GM19463 (cell line): ENCODE data around the gene PGLYRP1.

Experiments
- ATAC-seq: cut with Tn5 transposase; IDR thresholded peaks from one replicate; pipeline ENCODE4 v1.9.1; 2021; ENCODE audit warnings: mild to moderate bottlenecking, moderate library complexity; ENCODE audit not compliant: unreplicated experiment

Gene PGLYRP1, protein sequence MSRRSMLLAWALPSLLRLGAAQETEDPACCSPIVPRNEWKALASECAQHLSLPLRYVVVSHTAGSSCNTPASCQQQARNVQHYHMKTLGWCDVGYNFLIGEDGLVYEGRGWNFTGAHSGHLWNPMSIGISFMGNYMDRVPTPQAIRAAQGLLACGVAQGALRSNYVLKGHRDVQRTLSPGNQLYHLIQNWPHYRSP

DNA sequence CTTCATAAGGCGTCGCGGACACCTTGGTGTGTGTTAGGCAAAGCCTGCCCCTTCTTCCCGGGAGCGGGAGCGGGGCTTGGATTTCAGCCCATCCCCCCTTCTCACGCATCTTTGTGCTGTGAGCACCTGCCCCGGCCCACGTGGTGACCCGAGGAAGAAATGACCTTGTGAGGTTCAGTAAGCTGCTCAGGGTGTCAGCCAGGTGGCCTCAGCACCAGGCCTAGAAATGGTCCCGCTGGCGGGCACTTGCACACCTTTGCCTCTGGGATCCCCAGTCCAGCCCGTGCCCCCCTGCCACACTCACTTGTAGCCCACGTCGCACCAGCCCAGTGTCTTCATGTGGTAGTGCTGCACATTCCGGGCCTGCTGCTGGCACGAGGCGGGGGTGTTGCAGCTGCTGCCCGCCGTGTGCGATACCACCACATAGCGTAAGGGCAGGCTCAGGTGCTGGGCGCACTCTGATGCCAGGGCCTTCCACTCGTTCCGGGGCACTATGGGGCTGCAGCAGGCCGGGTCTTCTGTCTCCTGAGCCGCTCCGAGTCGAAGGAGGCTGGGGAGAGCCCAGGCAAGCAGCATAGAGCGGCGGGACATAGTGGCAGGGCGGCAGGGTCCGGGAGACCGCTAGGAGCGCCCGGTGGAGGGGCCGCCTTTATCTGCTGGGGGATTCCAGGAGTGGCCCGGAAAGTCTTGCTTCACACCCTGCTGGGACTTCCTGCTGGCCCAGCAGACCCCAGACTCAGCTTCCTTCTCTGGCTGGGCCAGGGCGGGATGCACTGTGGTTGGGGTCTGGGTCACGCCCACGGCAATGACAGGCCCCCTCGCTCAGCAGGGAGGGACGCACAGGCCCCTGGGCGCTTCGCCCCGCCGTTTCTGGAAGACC lies at the start of gene PGLYRP1:
PGLYRP1 (minus strand) TSS at position 623 of the 880 bp plus-strand sequence; CDS start at position 591, 32 bp downstream.
- no peak for ATAC-seq

DNA sequence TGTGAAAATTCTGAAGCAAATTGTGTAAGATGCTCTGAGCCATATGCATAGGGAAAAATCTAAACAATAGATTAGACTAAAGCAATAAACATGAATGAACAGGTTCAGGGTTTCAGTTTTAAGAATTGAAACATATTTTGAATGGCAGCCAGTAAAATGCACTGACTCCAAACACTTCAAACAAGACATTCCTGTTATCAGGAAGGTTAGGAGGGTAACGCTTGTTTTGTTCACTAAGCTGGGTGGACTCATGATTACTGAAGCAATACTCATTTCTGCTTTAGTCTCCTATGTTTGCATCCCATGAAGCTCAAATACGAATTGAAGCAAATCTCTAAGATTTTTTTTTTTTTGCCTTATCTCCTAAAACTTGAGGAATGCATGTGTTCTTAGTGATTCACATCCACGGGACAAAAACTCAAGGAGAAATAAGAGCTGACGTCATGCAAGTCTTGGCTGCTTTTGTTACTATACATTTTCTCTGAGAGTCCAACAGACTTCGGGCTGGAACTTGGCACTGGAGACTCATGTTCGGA lies 47.0 kb upstream of the PGLYRP1 start:
- ATAC-seq = no peak

DNA sequence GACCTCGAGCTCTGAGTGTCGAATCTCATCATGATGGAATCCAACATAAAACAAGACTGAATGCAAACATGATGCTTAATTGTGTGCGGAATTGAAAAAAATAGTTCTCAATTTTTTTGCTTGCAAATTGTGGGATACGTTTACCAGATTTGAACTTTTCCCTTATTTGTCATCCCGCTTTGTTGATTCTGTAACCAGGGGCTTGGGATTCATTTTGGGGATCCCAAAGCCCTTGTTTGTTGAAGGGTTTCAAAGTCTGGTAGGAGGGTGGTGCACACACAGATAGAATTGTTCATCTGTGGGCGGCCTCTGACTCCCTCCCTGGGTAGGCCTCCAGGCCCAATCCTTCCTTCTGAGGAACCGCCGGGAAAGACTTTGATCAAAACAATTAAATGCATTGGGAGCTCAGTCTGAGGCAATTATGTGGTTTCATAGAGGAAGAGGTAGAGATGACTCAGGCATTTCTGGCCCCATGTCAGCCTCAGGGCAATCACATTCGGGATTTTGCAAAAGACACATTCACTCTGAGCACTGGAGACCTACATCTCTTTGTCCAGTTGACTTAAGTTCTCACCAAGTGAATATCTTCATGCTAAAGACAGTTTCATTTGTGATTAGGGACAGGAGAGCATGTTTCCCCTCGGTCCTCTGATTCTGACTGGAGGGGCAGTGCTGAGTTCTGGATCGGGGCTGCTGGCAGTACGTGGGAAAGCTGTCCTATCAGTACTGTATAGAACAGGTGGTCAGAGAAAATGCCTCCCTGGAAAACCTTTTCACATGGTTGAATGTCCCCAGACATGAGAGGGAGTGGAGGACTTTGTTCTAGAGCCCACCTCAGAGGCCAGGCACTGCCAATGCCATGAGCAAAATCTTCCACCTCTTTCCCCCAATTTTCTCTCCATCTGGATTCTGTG lies 45.7 kb upstream of the PGLYRP1 start:
- ATAC-seq = no peak

DNA sequence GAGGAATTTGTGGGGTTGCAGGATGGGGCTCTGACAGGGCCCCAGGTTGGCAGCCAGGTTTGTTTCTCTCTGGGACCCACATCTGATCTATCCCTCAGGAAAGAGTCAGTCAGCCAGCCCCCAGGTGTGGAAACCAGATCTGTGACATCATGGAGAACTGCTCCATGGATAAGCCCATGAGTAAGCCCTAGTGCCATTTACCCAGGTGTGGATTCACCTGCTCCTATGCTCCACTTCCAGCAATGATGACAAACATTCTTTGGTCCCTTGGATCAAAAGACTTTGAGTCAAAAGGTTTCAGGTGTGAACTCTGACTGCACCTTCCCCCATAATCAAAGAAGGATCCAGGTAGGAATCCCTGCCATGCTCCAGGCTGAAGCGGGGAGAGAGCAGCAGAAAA lies 44.8 kb upstream of the PGLYRP1 start:
- no peak for ATAC-seq

DNA sequence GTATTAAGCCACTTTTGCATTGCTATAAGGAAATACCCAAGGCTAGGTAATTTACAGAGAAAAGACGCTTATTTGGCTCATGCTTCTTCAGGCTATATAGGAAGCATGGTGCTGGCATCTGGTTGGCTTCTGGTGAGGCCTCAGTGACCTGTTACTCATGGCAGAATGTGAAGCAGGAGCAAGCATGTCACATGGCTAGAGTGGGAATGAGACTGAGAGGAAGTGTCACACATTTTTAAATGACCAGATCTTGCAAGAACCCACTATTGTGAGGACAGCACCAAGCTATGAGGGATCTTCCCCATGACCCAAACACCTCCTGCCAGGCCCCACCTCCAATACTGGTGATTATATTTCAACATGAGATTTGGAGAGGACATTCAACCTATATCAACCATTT lies 43.6 kb upstream of the PGLYRP1 start:
- no peak for ATAC-seq

DNA sequence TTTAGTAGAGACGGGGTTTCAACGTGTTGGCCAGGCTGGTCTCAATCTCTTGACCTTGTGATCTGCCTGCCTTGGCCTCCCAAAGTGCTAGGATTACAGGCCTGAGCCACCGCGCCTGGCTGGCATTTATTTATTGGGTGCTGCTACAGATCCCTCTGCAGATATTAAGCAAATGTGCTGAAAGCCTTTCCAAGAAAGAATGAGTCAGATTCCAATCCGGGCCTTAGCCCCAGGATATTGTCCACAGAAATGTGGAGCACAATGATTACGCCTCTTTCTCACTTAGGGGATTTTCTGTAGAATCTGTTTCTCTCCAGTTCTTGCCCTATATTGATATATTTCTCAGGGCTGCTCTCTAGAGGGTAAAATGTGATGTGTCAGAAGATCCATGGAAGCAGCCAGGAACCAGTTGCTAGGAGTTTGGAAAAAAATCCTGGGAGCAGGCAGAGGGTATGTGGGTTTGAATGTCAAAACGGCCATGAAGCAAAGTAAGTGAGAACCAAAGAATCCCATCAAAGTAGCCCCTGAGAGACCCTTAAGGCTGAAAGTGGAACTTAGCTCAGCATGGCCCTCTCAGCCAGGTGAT lies 42.7 kb upstream of the PGLYRP1 start:
- no peak for ATAC-seq

DNA sequence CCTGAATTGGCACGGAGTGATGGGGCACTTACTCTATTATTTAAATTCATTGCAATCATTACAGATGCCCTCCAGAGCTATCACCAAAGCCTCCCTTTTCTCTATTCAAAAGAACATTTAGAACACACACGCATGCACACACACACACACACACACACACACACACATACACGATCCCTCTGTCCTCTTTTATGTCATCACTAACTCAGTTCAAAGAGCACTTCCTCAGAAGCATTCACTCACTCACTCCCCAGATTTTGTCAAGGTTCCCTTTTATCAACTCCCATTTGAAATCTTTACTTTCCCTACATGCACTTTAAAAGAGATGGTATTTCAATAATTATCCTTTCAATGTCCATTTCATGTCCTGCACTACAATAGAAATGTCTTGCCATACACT lies 40.3 kb upstream of the PGLYRP1 start:
- no peak for ATAC-seq

DNA sequence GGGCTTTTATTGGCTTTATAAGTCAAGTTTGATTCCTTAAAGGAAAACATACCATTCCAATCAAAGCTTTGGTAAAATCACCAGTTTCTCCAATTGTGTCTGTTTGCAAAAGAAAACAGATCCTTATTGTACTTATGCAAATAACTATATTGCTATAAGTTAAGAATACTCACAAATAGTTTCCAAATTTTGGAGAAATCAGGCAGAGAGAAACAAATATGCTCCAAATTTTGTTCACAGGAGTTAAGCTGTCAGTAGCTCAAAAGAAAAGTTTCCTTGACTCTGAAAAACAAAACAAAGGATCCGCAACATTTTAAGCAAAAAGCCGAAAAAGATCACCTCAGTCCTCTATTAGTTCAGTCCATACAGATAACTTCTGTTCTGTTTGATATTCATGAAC lies 37.2 kb upstream of the PGLYRP1 start:
- ATAC-seq = no peak

DNA sequence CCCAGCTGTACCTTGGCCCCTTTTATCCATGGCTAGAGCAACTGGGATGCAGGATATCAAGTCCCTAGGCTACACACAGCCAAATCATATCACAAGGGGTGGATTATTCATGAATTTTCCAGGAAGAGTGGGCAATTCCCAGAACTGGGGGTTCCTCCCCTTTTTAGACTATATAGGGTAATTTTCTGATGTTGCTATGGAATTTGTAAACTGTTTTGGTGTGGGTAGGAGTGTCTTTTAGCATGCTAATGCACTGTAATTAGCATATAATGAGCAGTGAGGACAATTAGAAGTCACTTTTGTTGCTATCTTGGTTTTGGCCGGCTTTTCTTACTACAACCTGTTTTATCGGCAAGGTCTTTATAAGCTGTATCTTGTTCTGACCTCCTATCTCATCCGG lies 35.9 kb upstream of the PGLYRP1 start:
- ATAC-seq = no peak

DNA sequence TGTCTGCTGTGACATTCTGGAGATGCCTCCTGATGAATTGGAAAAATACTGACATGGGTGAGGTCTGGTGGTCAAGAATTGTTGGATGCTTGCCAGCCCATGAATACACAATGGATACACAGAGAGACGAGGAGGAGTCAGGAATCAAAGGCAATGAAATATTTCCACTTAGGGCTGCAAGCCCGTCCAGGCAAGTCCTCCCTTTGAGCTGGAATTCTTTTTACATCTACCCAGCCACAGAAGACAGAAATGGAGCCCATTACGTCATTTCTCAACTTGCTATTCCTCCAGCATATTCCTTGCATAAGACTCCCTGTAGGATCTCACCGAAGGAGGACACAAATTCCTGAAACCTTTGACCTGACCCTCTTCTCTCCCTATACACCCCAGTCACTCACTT lies 33.7 kb upstream of the PGLYRP1 start:
- no peak for ATAC-seq

DNA sequence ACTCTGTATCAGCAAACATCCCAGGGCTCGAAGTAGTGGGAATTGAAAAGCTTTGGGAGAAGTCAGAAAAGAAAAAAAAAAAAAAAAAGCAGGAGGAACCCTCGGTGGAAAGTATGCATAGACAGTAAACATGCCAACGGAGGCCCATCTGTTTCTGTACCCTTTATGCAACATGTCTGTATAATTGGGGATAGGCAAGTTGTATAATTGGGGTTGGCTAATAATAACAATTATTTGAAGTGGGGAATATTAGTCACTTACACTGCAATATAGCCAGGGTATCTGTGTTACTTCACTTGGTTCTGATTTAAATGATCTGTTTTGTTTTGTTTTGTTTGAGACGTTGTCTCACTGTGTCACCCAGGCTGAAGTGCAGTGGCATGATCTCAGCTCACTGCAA lies 30.0 kb upstream of the PGLYRP1 start:
- ATAC-seq = no peak

DNA sequence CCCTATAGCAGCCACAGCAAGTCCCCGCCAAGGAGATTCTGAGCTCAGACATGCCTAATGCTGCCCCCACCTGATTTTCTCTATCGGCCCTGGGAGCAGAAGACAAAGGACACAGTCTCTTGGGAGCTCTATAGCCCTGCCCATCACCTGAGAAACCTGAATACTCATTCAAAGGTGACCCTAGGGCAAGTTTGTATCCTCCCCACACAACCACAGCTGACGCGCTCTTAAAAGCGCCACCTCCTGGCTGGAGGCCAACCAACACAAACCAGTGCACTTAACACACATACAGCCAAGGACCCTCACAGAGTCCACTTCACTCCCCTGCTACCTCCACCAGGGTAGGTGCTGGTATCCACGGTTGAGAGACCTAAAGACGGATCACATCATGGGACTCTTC lies 26.7 kb upstream of the PGLYRP1 start:
- ATAC-seq = no peak

DNA sequence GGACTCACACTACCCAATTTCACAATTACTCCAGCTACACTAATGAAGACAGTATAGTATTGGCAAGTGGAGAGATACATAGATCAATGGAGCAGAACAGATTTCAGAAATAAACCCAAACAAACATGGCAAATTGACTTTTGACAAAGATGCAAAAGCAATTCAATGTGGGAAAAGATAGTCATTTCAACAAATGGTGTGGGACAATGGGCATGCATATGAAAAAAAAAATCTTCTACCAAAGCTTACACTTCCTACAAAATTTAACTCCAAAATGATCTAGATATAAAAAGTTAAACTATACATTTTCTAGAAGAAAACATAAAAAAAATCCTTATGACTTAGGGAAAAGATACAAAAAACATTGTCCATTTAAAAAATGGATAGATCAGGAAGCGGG lies 20.7 kb upstream of the PGLYRP1 start:
- no peak for ATAC-seq

DNA sequence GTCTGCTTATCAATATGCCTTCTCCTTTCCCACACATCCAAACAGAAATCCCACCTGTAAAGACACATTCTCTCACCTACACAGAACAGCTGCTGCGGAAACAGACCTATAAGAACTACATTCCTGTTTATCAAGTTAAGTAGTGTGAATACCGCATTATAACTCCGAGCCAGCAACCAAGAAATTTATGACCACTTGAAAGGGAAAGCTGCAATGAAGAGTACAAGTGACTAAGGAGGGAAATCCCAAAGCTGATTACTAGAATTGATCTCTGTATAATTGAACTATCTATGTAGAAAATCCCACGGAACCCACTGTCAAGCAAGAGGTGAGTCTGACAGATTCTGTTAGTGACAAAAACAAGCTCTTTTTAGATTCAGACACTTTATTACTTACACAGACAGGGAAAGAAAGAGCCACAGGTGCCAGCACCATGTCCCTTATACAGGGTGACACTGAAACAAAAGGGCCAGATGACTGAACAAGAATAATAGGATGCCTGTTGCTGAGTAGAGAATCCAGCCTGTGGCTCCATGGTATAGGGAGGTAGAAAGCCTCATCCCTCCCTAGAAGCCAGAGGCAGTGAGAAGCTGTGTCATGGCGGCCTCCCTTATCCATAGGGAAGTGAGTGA lies 19.5 kb upstream of the PGLYRP1 start:
- ATAC-seq = no peak

DNA sequence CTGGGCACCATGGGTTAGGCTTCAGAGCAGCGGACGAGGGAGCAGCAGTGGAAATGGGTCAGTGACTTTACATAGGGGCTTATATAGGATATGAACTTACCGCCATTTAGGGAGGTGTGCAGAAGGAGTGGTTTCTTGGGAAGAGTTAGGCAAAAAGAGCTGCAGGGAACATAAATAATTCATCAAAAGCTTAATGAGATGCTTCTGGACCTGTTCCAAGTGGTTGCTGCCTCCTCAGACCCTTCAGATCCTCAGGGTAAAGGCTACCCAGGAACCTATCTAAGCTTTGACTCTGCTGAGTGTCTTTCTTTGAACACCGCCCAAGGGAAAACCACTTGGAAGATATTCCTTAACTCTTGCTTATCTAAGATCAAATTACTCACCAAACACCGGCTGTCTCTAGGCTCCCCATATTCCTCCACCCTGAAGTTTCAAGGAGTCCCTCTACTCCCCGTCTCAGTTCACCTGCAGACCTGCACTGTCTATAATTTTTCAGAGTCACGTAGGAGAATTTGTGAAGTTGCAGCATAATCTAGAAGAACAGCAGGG lies 18.2 kb upstream of the PGLYRP1 start, which contains the start of gene IGFL4:
IGFL4 (minus strand) TSS at position 51 of the 549 bp plus-strand sequence; CDS start at position 11, 40 bp downstream.
- ATAC-seq = no peak

DNA sequence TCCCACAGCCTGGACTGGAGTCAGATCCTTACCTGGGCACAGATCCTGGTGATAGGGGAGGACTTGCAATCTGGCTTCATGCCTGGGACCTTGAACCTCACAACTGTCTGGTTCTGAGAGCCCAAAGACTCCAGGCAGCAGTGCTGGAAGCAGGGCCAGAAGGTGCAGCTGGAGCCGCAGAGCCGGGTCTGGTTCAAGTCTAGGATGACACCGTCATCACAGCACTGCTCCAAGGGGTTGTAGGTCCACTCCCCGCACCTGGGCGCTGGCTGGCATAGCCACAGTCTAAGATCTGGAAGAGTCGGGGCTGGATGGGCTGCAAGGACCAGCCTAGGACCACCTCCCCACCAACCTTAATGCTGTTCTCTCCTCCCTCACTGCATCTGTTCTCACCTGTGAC lies 17.3 kb upstream of the PGLYRP1 start:
- no peak for ATAC-seq

DNA sequence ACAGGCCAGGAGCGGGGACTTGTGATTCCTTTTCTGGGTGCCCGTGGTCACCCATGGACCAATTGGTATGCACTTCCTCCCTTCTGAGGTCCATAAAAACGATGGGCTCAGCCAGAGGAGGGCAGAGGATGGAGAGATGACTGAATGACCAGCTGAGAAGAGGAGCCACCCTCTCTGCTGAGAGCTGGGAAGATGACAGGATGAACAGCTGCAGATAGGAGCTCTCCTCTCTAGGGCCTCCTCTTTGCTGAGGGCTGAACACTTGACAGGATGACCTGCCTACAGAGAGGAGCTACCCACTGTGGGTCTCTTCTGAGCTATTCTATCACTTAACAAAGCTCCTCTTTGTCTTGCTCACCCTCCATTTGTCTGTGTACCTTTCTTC lies 13.9 kb upstream of the PGLYRP1 start:
- no peak for ATAC-seq

DNA sequence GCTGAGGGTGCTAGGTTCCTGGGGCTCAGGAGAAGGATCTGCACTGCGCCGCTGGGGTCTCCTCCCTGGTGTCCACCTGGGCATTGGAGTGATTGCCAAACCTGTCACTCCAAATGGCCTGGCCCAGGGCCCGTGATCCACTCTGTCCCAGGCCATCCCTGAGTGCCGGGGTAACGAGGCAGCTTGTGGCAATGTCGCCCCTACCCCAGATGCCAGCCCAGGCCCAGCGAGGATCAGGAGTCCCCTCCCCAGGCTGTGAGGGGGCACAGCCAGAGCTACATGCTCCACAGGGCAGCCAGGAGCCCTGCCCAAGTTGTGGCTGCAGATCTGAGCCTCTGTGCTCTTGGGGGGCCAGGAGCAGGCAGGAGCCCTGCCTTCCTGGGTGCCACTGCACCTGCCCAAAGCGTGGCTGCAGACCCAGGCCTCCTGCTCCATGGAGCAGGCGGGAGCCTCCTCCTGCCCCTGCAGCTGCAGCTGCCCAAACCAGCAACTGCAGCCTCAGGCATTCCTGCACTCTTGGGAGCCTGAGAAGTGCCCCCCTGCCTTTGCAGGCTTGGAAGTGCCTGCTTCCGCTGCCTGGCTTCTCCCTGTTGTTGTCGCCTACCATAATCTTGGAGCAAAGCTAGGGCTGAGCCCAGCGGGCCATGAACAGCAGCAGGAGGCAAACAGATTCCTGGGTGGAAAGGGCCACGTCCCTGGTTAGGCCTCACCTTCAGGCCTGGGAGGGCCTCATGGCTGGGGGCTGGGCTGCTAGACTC lies 13.3 kb upstream of the PGLYRP1 start:
- ATAC-seq = no peak

DNA sequence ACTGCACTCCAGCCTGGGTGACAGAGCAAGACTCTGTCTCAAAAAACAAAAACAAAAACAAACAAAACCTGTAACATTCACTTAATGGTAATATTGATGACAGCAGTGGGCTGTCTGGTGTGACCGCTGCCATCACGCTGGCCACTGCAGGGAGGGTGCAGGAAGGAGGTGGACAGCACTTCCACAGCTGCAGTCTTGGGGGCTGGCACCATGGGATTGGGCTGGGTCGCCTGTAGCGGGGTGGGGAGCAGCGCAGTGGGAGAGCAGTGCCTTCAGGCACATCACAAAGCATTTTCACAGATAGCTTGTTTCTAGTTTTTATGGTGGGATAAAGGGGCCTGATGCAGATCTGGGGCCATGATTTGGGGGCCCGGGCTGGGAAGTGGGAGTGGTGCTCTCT lies 12.7 kb upstream of the PGLYRP1 start:
- ATAC-seq = no peak
